ENCODE results near the gene APBB2.

Gene APBB2

GRCh38 chr4:41202356-41202755, 12.0 kb downstream of the APBB2 start:
- TF ChIP-seq, protein P1, sequence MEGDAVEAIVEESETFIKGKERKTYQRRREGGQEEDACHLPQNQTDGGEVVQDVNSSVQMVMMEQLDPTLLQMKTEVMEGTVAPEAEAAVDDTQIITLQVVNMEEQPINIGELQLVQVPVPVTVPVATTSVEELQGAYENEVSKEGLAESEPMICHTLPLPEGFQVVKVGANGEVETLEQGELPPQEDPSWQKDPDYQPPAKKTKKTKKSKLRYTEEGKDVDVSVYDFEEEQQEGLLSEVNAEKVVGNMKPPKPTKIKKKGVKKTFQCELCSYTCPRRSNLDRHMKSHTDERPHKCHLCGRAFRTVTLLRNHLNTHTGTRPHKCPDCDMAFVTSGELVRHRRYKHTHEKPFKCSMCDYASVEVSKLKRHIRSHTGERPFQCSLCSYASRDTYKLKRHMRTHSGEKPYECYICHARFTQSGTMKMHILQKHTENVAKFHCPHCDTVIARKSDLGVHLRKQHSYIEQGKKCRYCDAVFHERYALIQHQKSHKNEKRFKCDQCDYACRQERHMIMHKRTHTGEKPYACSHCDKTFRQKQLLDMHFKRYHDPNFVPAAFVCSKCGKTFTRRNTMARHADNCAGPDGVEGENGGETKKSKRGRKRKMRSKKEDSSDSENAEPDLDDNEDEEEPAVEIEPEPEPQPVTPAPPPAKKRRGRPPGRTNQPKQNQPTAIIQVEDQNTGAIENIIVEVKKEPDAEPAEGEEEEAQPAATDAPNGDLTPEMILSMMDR (IDR thresholded peaks at IDR 0.05; ENCODE audit: low read depth, low read length): no peak
- no peak overlapping the region for H3K4me3 ChIP-seq (ENCODE audit: low read depth, low read length)

DNA sequence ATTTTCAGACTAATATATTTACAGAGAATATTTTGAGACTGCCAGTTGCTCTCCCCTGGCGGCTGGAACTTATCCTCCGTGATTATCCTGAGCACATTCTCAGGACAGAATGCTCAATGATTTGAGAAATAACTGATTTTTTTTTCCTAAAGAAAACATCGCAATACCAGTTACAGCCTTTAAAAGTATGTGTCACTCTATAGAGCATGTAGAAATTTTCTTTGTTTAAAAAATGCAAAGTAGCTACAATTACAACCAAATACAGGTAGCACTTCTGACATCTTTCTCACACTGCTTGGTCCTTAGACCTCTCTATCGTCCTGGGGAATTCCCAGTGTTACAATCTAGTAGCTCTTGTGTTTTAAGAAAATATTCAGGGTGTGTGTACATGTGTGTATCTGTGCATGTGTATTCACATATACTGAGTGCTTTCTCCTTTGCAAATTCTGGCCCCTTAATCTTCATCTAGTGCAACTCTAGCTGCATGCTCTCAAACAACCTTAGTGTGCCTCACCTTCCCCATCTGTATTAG, 13.8 kb downstream of the APBB2 start:
- H3K4me3 ChIP-seq (ENCODE audit: low read depth, low read length): no peak overlapping the region
- TF ChIP-seq, protein P1 (IDR thresholded peaks at IDR 0.05; ENCODE audit: low read depth, low read length): no peak

- TF ChIP-seq, protein P1 (IDR thresholded peaks at IDR 0.05; ENCODE audit: low read depth, low read length): no peak
- H3K4me3 ChIP-seq (ENCODE audit: low read depth, low read length): no peak overlapping the region
Observed at GRCh38 chr4:41199788-41200187, 14.6 kb downstream of the APBB2 start.

DNA sequence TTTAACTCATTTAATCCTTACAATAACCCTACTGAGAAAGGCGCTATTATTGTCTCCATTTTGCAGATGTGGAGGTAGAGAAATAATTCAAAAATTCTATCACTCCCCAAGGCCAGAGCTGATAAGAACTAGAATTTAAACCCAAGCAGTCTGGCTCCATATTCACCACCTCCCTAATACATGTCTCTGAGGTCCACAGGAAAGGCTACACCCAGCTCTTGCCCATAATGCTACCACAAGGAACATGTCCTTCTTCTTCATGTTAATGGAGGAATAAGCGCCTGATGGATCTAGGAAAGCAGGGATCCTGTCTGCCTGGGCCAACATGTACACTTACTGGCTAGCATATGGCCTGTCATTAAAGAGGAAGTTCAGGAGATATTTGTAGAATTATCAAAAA, 16.3 kb downstream of the APBB2 start:
- TF ChIP-seq, protein P1 (IDR thresholded peaks at IDR 0.05; ENCODE audit: low read depth, low read length): no peak
- no peak overlapping the region for H3K4me3 ChIP-seq (ENCODE audit: low read depth, low read length)

DNA sequence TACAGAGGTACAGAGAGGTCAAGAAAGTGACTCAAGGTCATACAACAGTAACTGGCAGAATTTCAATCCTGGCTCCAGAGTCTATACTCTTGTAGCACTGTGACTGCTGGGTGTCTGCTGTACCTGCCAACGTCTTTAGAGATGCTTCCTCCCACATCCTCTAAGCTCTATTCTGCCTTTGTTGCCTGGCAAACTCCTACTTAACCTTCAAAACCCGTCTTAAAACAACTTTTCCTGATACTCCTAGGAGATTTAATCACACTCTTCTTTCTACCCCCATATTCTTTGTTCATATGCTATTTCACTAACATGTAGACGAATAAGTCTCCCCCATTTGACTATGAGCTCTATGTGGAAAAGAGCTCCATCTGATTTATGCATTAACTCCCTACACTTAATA, 16.8 kb downstream of the APBB2 start:
- TF ChIP-seq, protein P1 (IDR thresholded peaks at IDR 0.05; ENCODE audit: low read depth, low read length): no peak
- H3K4me3 ChIP-seq (ENCODE audit: low read depth, low read length): no peak overlapping the region

GRCh38 chr4:41196633-41197332, 17.6 kb downstream of the APBB2 start:
- TF ChIP-seq, protein P1 (IDR thresholded peaks at IDR 0.05; ENCODE audit: low read depth, low read length): no peak
- no peak overlapping the region for H3K4me3 ChIP-seq (ENCODE audit: low read depth, low read length)

DNA sequence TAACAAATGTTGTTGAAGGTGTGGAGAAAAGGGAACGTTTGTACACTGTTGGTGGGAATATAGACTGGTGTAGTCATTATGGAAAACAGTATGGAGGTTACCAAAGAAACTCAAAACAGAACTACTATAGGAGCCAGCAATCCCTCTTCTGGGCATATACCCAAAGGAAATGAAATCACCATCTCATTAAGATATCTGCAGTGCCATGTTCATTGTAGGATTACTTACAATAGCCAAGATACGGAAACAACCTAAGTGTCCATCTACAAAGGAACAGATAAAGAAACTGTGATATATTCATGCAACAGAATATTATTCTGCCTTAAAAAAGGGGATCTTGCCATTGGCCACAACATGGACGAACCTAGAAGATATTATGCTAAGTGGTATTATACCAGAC, 22.2 kb downstream of the APBB2 start:
- TF ChIP-seq, protein P1 (IDR thresholded peaks at IDR 0.05; ENCODE audit: low read depth, low read length): no peak
- H3K4me3 ChIP-seq (ENCODE audit: low read depth, low read length): no peak overlapping the region

Measured in WI38 (cell line).